Frontal cortex (tissue), 4 donors: Measurements from ENCODE around the gene RPSA. TPM values are rescaled to one million over a fixed set of nuclear protein-coding genes. Genes with fewer than 3 reads are reported as not detected.
"Not testable (repeated sequence)": the region's sequence is repeated elsewhere in the genome, so short reads cannot be mapped to it uniquely, and the experiment has no call there.

Experiments used
- DNase-seq, 2 donors: peaks; one replicate each; pipeline ENCODE4 v3.0.0; 2012; ENCODE audit warnings: low spot score in 2 of 2
- FAIRE-seq: peaks from 2 replicates; lab custom pipeline; 2012; peaks lifted over from hg19 to GRCh38; lab: Jason Lieb, UNC
- total RNA-seq: library from RNA; depleted of rRNA; stranded (reverse); fragments of >200 nt; gene quantifications from one replicate; pipeline ENCODE4 v1.2.3, GENCODE V29; 2014
- donor health status: control.
- donor health status: control.
- donor health status: control.

Gene RPSA
- total RNA-seq, 1 donor from 2014 or later, result 1,502 TPM

GRCh38 chr3:39387411-39387975 lies 19.0 kb upstream of the RPSA start:
- DNase-seq (no peak), FAIRE-seq (no peak)

GRCh38 chr3:39388153-39388552 lies 18.4 kb upstream of the RPSA start:
- FAIRE-seq (no peak), DNase-seq (no peak)

GRCh38 chr3:39388741-39389248 lies 17.7 kb upstream of the RPSA start:
- FAIRE-seq, result no peak

GRCh38 chr3:39390181-39390580 lies 16.3 kb upstream of the RPSA start:
- DNase-seq (no peak), FAIRE-seq (no peak)

More at GRCh38 chr3:39388741-39389248, 17.7 kb upstream of the RPSA start:
- DNase-seq, result no peak

- FAIRE-seq (no peak), DNase-seq (no peak)
These were observed 9.8 kb upstream of the RPSA start for GRCh38 chr3:39396690-39397089.

DNA sequence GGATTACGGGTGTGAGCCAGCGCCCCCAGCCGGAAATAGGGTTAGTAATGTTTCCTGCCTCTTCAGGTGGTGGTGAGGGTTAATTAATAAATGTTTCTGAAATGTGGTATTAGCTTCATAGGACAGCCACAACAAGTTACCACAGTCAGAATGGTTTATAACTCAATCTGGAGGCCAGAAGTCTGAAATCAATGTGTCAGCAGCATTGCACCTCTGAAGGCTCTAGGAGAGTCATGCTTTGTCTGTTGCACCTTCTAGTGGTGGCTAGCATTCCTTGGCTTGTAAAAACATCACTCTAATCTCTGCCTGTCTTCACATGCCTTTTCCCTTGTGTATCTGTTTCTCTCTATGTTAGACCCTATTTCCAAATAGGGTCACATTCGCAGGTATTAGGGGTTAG lies 7.8 kb upstream of the RPSA start:
- no peak for FAIRE-seq
- DNase-seq, result no peak

GRCh38 chr3:39401983-39402382 lies 4.5 kb upstream of the RPSA start:
- no peak for DNase-seq
- FAIRE-seq, result no peak

- DNase-seq, result no peak
- FAIRE-seq, result no peak
These were observed 1.4 kb upstream of the RPSA start for GRCh38 chr3:39404943-39405686.

GRCh38 chr3:39405687-39406367 lies 693 bp upstream of the RPSA start:
- FAIRE-seq (no peak), DNase-seq (no peak)

DNA sequence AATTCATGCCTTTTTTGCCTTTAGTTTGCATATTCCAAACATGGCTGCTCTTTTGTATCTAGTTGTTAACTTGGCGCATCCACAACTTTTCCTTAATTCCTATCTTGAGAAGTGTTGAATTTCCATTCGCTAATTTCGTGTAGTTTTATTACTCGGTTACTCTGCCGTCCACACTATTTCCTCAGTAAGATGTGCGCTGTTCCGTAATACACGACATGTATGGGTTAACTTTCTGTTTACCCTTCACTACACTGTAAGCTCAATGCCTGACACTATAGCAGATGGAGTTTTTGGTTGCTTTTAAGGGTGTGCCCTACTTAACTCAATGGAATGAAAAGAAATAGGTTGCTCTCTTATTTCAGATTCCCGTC lies 724 bp downstream of the RPSA start:
- FAIRE-seq (no peak), DNase-seq (no peak)

DNA sequence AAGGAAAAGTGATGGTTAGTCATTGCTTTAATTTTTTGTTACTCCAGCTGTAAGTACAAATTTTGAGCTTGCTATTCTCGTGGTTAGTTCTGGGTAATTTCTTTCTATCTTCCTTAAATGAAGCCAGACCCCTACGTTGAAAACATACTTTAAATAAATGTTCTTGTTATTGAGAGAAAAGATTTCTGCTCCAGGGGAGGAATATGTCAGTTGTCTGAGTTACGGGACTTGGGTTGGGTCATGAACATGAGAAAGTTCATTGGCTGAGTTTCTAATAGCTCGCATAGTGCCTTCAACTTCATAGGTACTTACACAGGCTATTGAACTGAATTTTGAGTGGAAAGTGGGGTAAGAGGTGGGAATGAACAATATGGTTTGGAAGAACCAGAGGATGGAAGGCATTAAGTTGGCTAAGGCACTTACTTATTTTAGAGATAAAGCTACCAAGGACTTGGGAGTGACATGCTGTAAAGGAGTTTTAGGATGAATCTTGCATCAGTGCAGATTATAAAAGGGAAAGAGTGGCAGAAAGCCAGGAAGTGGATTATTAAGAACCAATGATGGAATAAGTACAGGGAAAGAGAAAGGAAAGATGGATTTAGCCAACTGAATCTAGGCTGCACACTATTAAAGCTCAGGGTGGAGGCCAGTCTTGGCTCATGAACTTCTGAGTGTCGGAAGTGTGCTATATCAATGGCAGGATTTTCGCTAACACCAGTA lies 1.4 kb downstream of the RPSA start:
- DNase-seq (no peak), FAIRE-seq (no peak)

- no peak for FAIRE-seq
- no peak for DNase-seq
These were observed 2.2 kb downstream of the RPSA start for GRCh38 chr3:39408493-39409372.

- FAIRE-seq (no peak), DNase-seq (no peak)
These were observed 3.1 kb downstream of the RPSA start for GRCh38 chr3:39409514-39410136.

DNA sequence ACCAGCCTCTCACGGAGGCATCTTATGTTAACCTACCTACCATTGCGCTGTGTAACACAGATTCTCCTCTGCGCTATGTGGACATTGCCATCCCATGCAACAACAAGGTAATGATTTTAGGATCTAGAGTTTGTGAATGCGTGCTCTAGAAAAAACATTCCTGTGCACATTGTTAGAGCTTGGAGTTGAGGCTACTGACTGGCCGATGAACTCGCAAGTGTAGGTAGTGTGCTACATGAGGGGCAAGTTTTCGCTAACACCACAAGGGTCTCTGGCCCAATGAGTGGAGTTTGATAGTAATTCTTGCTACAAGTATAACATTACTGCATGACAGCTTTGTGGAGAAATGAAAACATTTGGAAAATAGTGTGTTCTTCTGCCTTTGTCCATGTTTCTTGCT lies 4.4 kb downstream of the RPSA start:
- DNase-seq (no peak), FAIRE-seq (no peak)

DNA sequence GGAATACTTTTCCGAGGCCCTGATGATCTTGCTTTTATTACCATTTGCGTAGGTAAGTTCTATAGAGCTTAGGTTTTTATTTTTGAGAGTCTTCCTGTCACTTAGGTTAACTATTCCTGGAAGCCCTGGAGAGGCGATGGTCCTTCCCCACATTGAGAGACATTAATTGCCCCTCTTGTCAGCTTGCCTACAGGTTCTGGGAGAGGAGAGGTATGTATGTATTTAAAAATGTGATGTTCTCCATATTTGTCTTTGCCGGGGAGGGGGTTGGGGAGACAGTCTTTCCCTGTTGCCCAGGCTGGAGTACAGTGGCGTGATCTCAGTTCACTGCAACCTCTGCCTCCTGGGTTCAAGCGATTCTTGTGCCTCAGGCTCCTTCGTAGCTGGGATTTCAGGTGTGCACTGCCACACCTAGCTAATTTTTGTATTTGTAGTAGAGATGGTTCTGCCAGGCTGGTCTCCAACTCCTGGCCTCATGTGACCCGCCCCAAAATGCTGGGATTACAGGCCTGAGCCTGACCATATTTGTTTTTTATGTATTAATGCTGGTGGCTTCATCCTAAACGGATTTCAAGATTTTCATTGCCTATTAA lies 6.2 kb downstream of the RPSA start:
- FAIRE-seq, result no peak
- no peak for DNase-seq

DNA sequence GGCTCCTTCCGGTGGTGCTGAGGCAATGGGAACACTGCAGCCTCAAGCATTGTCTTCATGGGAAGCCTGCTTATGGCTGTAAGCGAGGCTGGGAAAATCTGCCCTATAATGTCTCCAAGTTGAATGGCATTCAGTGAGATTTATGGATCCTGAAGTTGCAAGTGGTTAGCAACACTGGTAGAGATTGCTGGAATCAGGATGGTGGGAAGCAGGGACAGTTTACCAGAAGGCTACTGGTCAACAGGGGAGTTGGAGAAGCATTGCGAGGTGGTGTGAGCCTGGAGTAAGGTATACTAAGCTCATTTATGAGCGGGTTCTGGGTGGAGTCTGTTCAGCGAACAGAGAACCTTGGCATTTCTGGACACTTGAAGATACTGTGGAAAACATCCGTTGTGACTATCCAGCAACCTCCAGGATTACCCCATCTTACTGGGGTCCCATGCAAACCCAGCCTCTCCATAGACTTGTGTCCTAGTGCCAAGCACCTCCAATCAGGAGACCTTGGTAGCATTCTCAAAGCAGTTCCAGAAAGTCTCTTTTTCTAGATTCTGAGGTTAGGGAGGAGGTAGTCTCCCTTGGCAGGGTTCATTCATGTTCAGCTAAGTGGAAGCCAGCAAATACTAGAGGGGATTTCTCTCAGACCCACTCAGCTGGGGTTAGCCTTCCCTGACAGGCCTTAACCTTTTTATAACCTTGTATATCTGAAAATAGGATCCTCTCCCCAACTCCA lies 7.3 kb downstream of the RPSA start:
- FAIRE-seq (no peak), DNase-seq (no peak)

DNA sequence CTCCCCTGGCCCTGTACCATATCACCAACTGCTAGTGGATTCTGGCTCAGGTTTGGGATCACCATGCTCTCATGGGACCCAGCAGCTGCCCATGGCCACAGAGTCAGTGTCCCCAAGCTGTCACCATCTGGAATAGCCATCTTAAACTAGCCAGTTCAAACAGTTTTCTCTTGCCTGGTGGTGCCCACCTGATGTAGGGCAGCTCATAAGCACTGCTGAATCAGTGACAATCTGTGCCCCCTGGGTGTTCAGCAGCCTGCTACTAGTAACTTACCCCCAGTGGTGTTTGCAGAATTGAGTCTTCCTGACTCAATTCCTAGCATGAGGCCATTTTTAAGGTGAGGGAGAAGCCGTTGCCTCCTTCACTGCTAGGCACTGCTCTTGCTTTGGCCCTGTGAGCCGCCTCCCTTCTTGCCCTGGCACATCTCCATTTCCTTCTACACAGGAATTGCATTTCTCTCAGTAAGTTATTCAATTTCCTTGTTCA lies 7.9 kb downstream of the RPSA start:
- DNase-seq (no peak), FAIRE-seq (no peak)

DNA sequence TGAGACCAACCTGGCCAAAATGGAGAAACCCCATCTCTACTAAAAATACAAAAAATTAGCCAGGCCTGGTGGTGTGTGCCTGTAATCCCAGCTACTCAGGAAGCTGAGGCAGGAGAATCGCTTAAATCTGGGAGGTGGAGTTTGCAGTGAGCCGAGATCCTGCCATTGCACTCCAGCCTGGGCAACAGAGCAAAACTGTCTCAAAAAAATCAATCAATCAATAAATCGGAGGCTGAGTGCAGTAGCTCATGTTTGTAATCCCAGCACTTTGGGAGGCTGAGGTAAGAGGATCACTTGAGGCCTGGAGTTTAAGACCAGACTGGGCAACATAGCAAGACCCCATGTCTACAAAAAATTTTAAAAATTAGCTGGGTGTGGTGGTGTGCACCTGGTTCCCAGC lies 8.8 kb downstream of the RPSA start:
- FAIRE-seq, DNase-seq: not testable (repeated sequence)
